ENCODE measurements around the gene BHLHE40. TPM values are rescaled to one million over a fixed set of nuclear protein-coding genes. Genes with fewer than 3 reads are reported as not detected.

BHLHE40 gene
- total RNA-seq, 1 experiment from 2014 or later = 81.6 TPM

DNA sequence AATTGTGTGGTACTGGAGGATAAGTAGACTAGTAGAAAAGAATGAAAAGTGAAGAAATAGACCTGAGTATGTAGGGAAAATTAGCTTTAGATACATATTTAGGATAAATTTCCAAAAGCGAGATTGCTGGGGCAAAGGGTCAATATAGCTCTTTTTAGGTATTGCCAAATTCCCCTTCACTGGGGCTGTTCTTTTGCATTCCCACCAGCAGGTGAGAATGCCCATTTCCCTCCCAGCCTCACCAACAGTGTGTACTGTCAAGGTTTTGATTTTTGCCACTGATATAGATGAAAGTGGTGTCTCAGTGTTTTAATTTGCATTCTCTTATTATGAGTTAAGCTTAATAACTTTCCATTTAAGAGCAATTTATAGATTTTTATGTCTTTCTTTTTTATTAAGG lies 35.7 kb upstream of the BHLHE40 start (continued):
- TF ChIP-seq, protein P1, sequence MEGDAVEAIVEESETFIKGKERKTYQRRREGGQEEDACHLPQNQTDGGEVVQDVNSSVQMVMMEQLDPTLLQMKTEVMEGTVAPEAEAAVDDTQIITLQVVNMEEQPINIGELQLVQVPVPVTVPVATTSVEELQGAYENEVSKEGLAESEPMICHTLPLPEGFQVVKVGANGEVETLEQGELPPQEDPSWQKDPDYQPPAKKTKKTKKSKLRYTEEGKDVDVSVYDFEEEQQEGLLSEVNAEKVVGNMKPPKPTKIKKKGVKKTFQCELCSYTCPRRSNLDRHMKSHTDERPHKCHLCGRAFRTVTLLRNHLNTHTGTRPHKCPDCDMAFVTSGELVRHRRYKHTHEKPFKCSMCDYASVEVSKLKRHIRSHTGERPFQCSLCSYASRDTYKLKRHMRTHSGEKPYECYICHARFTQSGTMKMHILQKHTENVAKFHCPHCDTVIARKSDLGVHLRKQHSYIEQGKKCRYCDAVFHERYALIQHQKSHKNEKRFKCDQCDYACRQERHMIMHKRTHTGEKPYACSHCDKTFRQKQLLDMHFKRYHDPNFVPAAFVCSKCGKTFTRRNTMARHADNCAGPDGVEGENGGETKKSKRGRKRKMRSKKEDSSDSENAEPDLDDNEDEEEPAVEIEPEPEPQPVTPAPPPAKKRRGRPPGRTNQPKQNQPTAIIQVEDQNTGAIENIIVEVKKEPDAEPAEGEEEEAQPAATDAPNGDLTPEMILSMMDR (IDR thresholded peaks at IDR 0.05 in 2 of 3, conservative IDR thresholded peaks at IDR 0.05 in 1 of 3; ENCODE audit: borderline replicate concordance in 1 of 3, insufficient read depth in 1 of 3, low read depth in 2 of 3, low read length in 2 of 3) = peak in 2 of 3 experiments; percentile 68 to 73; a peak in 4 of 6 replicates

DNA sequence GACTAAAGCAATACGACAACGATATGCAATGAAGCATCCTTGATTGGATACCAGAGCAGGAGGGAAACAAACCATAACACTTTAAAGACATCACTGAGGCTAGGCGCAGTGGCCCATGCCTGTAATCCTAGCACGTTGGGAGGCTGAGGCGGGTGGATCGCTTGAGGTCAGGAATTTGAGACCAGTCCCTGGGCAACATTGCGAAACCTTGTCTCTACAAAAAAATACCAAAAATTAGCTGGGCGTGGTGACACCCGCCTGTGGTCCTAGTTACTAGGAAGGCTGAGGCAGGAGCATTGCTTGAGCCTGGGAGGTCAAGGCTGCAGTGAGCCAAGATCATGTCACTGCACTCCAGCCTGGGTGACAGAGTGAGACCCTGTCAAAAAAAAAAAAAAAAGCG lies 33.9 kb upstream of the BHLHE40 start:
- no peaks in the 10 kb centered on the region for H3K79me2 ChIP-seq (ENCODE audit: insufficient read depth, low read length)
- TF ChIP-seq EZH2phosphoT487 (IDR thresholded peaks at IDR 0.05; ENCODE audit: borderline replicate concordance) (no peak), SP1 (IDR thresholded peaks at IDR 0.05; ENCODE audit: low read depth) (no peak), SIN3A (IDR thresholded peaks at IDR 0.05; ENCODE audit: low read depth) (no peak), CBX3 (IDR thresholded peaks at IDR 0.05; ENCODE audit: low read depth) (no peak)
- no peaks in the 10 kb centered on the region for H3K36me3 ChIP-seq (ENCODE audit: control insufficient read depth in 1 of 2, insufficient read depth in 2 of 2, low read length in 2 of 2)
- H3K4me3 ChIP-seq (replicated peaks in 1 of 2; ENCODE audit: low read depth in 1 of 2, low read length in 2 of 2) = no peak overlapping the region
- no peak overlapping the region for H3K27ac ChIP-seq (ENCODE audit: low read depth, low read length)
- intact Hi-C loops (cut with micrococcal nuclease) = no loop called here
- H3K27me3 ChIP-seq (ENCODE audit: insufficient read depth, low read length) = no peaks in the 10 kb centered on the region
- no peak overlapping the region for H2AFZ ChIP-seq (ENCODE audit: low read depth, low read length, poor library complexity, severe bottlenecking)
- H3K4me2 ChIP-seq (ENCODE audit: low read length) = no peak overlapping the region
- ChIA-PET POLR2A (no interaction called here), RAD21 (ENCODE audit: low non-redundant PET in 1 of 2, low total read pairs in 2 of 2, uncharacterized antibody in 2 of 2, unreplicated experiment in 2 of 2) (no interaction called here), CTCF (no interaction called here)
- no peaks in the 10 kb centered on the region for H3K9me3 ChIP-seq (ENCODE audit: control insufficient read depth in 1 of 2, insufficient read depth in 1 of 2, low read depth in 1 of 2, low read length in 2 of 2)
- DNase-seq (ENCODE audit: low read depth, low spot score) = no peak
- no peaks in the 10 kb centered on the region for H3K4me1 ChIP-seq (ENCODE audit: control insufficient read depth in 1 of 2, insufficient read depth in 2 of 2, low read length in 2 of 2)
- no peak for ATAC-seq
- no TSS peak for BruUV-seq (replicated peaks)
- no peaks in the 10 kb centered on the region for H3K9me2 ChIP-seq (ENCODE audit: insufficient read depth)
- H3K9ac ChIP-seq (ENCODE audit: low read length) = no peak overlapping the region
- H4K20me1 ChIP-seq (ENCODE audit: insufficient read depth) = no peaks in the 10 kb centered on the region

DNA sequence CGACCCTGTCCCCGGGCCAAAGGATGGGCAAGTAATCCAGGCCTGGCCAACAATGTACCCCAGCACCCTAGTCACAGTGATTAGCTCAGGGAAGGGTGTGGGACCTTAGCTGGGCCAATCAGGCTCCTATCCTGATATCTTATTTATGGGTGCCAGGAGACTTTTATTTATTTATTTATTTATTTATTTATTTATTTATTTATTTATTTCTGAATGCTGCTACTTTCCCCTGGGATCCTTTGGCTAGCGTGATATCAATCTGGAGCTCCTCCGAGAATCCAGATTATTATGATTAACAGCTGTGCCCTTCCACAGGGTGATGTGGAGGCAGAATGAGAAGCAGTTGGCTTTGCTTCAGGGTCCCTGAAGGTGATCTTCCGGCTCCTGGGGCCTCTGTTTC lies 32.2 kb upstream of the BHLHE40 start:
- Histone ChIP-seq H3K4me1 (ENCODE audit: control insufficient read depth in 1 of 2, insufficient read depth in 2 of 2, low read length in 2 of 2) (no peaks in the 10 kb centered on the region), H3K4me2 (ENCODE audit: low read length) (no peak overlapping the region), H3K9me3 (ENCODE audit: control insufficient read depth in 1 of 2, insufficient read depth in 1 of 2, low read depth in 1 of 2, low read length in 2 of 2) (no peaks in the 10 kb centered on the region), H3K27me3 (ENCODE audit: insufficient read depth, low read length) (no peaks in the 10 kb centered on the region), H3K4me3 (replicated peaks in 1 of 2; ENCODE audit: low read depth in 1 of 2, low read length in 2 of 2) (no peak overlapping the region), H2AFZ (ENCODE audit: low read depth, low read length, poor library complexity, severe bottlenecking) (no peak overlapping the region), H3K9me2 (ENCODE audit: insufficient read depth) (no peaks in the 10 kb centered on the region), H3K9ac (ENCODE audit: low read length) (no peak overlapping the region), H4K20me1 (ENCODE audit: insufficient read depth) (no peaks in the 10 kb centered on the region), H3K36me3 (ENCODE audit: control insufficient read depth in 1 of 2, insufficient read depth in 2 of 2, low read length in 2 of 2) (no peaks in the 10 kb centered on the region), H3K79me2 (ENCODE audit: insufficient read depth, low read length) (no peaks in the 10 kb centered on the region), H3K27ac (ENCODE audit: low read depth, low read length) (no peak overlapping the region)
- no TSS peak for BruUV-seq (replicated peaks)
- TF ChIP-seq EGR1 (IDR thresholded peaks at IDR 0.05; ENCODE audit: low read depth) (no peak), CEBPB (IDR thresholded peaks at IDR 0.05; ENCODE audit: low read depth) (no peak), SP1 (IDR thresholded peaks at IDR 0.05; ENCODE audit: low read depth) (no peak), FOSL1 (IDR thresholded peaks at IDR 0.05; ENCODE audit: low read depth) (no peak), YY1 (IDR thresholded peaks at IDR 0.05; ENCODE audit: extremely low read depth, insufficient replicate concordance, low read depth, low read length) (no peak), TCF7L2 (IDR thresholded peaks at IDR 0.05; ENCODE audit: borderline replicate concordance, extremely low read depth, insufficient read depth, insufficient read length) (no peak), RAD21 (IDR thresholded peaks at IDR 0.05; ENCODE audit: low read depth) (no peak), SIN3A (IDR thresholded peaks at IDR 0.05; ENCODE audit: low read depth) (no peak), ATF3 (IDR thresholded peaks at IDR 0.05) (no peak), ZFX (IDR thresholded peaks at IDR 0.05) (no peak), EZH2phosphoT487 (IDR thresholded peaks at IDR 0.05; ENCODE audit: borderline replicate concordance) (no peak)
- DNase-seq (ENCODE audit: low read depth, low spot score) (no peak), ATAC-seq (no peak)
- intact Hi-C loops (cut with micrococcal nuclease) = no loop called here
- CTCF ChIA-PET = no interaction called here
- POLR2A ChIA-PET = no interaction called here
- RAD21 ChIA-PET (ENCODE audit: low non-redundant PET in 1 of 2, low total read pairs in 2 of 2, uncharacterized antibody in 2 of 2, unreplicated experiment in 2 of 2) = no interaction called here

Data from HCT116 (cell line).